HEK293T (cell line): Measurements from ENCODE around the gene GLT8D2.

Experiments
- ELF4 ChIP-seq: fragments of 450-650 bp; IDR thresholded peaks from 2 replicates; pipeline ENCODE4 v1.6.1; 2017; ENCODE audit warnings: antibody characterized with exemption
- FOXK2 ChIP-seq: fragments of 450-650 bp; IDR thresholded peaks from 2 replicates; pipeline ENCODE4 v1.6.1; 2016; ENCODE audit warnings: mild to moderate bottlenecking
- FOXM1 ChIP-seq: fragments of 450-650 bp; IDR thresholded peaks from 2 replicates; pipeline ENCODE4 v1.6.1; 2017; ENCODE audit warnings: mild to moderate bottlenecking, borderline replicate concordance
- HDGF ChIP-seq: fragments of 450-650 bp; IDR thresholded peaks from 2 replicates; pipeline ENCODE4 v1.6.1; 2017; ENCODE audit warnings: antibody characterized with exemption, borderline replicate concordance
- NFRKB ChIP-seq: fragments of 450-650 bp; IDR thresholded peaks from 2 replicates; pipeline ENCODE4 v1.6.1; 2016; ENCODE audit warnings: mild to moderate bottlenecking, moderate library complexity
- SP1 ChIP-seq: fragments of 450-650 bp; IDR thresholded peaks from 2 replicates; pipeline ENCODE4 v1.6.1; 2017
- SUZ12 ChIP-seq: fragments of 450-650 bp; IDR thresholded peaks from 2 replicates; pipeline ENCODE4 v1.6.1; 2016; ENCODE audit warnings: mild to moderate bottlenecking
- ZNF384 ChIP-seq: fragments of 450-650 bp; IDR thresholded peaks from 2 replicates; pipeline ENCODE4 v1.6.1; 2016

- no peak for TF ChIP-seq SP1
- TF ChIP-seq HDGF = no peak
- TF ChIP-seq ELF4 = 0 out of 2 replicates have a peak, but pooled peaks have one; percentile 14
- no peak for TF ChIP-seq FOXK2
- no peak for TF ChIP-seq ZNF384
- TF ChIP-seq SUZ12 = no peak
- TF ChIP-seq FOXM1 = no peak
- TF ChIP-seq NFRKB = no peak
These were observed 105.0 kb downstream of the GLT8D2 start for GRCh38 chr12:103944964-103945363.
